SK-N-SH (cell line): Measurements from ENCODE around the gene DLG1.

ENCODE experiments used
- CHD2 ChIP-seq: fragments of 150-350 bp; IDR thresholded peaks from 2 replicates; pipeline ENCODE4 v1.6.1; 2018; ENCODE audit warnings: low read length; ENCODE audit not compliant: partially characterized antibody
- CTCF ChIP-seq: fragments of 200-600 bp; sonication (generic); IDR thresholded peaks from 2 replicates; pipeline ENCODE4 v1.6.1; 2017; ENCODE audit warnings: antibody characterized with exemption, mild to moderate bottlenecking, moderate library complexity
- GATA2 ChIP-seq: sonication (generic); formaldehyde crosslinking; IDR thresholded peaks from 2 replicates; pipeline ENCODE4 v1.5.0; 2020; ENCODE audit warnings: mild to moderate bottlenecking, missing genetic modification reagents
- RAD21 ChIP-seq: IDR thresholded peaks from 2 replicates; pipeline ENCODE4 v1.6.1; 2012; ENCODE audit warnings: mild to moderate bottlenecking, low read length
- TAF1 ChIP-seq: IDR thresholded peaks from 2 replicates; pipeline ENCODE4 v1.6.1; 2012; ENCODE audit warnings: low read depth, mild to moderate bottlenecking, low read length, moderate library complexity, borderline replicate concordance

GRCh38 chr3:197117114-197117513 lies 181.3 kb downstream of the DLG1 start:
- TF ChIP-seq CTCF = no peak
- TF ChIP-seq TAF1 = no peak
- no peak for TF ChIP-seq GATA2 (CRISPR knock-in tag)
- TF ChIP-seq RAD21 = no peak
- no peak for TF ChIP-seq CHD2
